ENCODE data around the gene UXS1. TPM values are rescaled to one million over a fixed set of nuclear protein-coding genes. Genes with fewer than 3 reads are reported as not detected.

UXS1 gene
- total and polyA plus RNA-seq, 2 donors (not counting 3 experiments of a cell fraction or from before 2014, with no cell fraction given) = 34.2 to 43.2 TPM

DNA sequence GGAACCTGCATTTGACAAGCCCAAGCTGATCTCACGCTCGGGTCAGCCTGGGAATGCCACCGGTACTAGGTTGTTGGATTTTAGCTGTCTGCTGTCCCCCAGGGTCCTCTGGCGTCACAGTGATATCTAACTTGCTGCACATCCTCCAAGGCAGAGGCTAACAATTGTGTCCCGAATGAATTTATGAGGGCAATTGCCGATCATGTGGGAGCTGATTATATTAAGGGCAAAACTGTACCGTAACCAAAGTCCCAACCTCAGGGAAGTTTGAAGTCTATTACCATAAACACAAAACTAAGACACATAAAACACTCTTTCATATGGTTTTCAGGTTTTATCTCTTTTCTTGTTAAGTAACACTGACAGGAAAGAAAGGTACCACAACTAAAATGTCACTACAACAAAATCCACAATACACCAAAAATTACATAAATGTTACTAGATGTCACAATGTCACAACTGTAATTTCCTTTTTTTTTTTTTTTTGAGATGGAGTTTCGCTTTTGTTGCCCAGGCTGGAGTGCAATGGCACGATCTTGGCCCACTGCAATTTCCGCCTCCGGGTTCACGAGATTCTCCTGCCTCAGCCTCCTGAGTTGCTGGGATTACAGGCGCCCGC lies 6.7 kb downstream of the UXS1 start:
- intact Hi-C loops (cut with micrococcal nuclease) (no loop called here), dilution Hi-C loops (cut with MboI; ENCODE audit: extremely low pct_ligation_motif_present, low sequenced_read_pairs) (no loop called here)
- DNase-seq (ENCODE audit: low read depth, low spot score) = no peak
- no TSS peak for BruUV-seq (replicated peaks)
- H3K9me1 ChIP-seq (replicated peaks; ENCODE audit: control insufficient read depth, extremely low read depth, insufficient read depth, low read length) = no peaks in the 10 kb centered on the region
- peaks cover 34% of the 10 kb centered on the region for H3K79me2 ChIP-seq (ENCODE audit: control insufficient read depth, insufficient read depth, low read length)
- H3K4me3 ChIP-seq (replicated peaks in 1 of 3; ENCODE audit: insufficient read depth in 1 of 3, low read depth in 1 of 3, low read length in 3 of 3) = no peak overlapping the region
- no peak overlapping the region for H3K9ac ChIP-seq (replicated peaks; ENCODE audit: extremely low read depth, insufficient read depth, low read length)
- no peak overlapping the region for H3K27ac ChIP-seq (ENCODE audit: insufficient read depth, low read depth, low read length)
- no peaks in the 10 kb centered on the region for H3K27me3 ChIP-seq (ENCODE audit: control insufficient read depth in 2 of 2, insufficient read depth in 2 of 2, low read length in 2 of 2)
- no peak for TF ChIP-seq POLR2AphosphoS5 (IDR thresholded peaks at IDR 0.05; ENCODE audit: insufficient read depth, low read depth, low read length)
- TF ChIP-seq EZH2 (IDR thresholded peaks at IDR 0.05; ENCODE audit: borderline replicate concordance, low read depth, low read length, severe bottlenecking) = no peak
- TF ChIP-seq JUN (IDR thresholded peaks at IDR 0.05; ENCODE audit: borderline replicate concordance, insufficient read depth, insufficient read length, low read depth) = no peak
- TF ChIP-seq FOS (IDR thresholded peaks at IDR 0.05; ENCODE audit: borderline replicate concordance, insufficient read depth, low read length) = no peak
- no peak for TF ChIP-seq GATA2 (IDR thresholded peaks at IDR 0.05; ENCODE audit: insufficient read depth, insufficient read length, low read depth, low read length)
- TF ChIP-seq MYC (IDR thresholded peaks at IDR 0.05; ENCODE audit: low read depth, low read length) = no peak
- TF ChIP-seq, protein P1, sequence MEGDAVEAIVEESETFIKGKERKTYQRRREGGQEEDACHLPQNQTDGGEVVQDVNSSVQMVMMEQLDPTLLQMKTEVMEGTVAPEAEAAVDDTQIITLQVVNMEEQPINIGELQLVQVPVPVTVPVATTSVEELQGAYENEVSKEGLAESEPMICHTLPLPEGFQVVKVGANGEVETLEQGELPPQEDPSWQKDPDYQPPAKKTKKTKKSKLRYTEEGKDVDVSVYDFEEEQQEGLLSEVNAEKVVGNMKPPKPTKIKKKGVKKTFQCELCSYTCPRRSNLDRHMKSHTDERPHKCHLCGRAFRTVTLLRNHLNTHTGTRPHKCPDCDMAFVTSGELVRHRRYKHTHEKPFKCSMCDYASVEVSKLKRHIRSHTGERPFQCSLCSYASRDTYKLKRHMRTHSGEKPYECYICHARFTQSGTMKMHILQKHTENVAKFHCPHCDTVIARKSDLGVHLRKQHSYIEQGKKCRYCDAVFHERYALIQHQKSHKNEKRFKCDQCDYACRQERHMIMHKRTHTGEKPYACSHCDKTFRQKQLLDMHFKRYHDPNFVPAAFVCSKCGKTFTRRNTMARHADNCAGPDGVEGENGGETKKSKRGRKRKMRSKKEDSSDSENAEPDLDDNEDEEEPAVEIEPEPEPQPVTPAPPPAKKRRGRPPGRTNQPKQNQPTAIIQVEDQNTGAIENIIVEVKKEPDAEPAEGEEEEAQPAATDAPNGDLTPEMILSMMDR (IDR thresholded peaks at IDR 0.05; ENCODE audit: extremely low read depth in 1 of 2, insufficient read depth in 1 of 2, low read depth in 1 of 2, low read length in 2 of 2) = no peak
- TF ChIP-seq, protein P2, sequence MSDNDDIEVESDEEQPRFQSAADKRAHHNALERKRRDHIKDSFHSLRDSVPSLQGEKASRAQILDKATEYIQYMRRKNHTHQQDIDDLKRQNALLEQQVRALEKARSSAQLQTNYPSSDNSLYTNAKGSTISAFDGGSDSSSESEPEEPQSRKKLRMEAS (IDR thresholded peaks at IDR 0.05; ENCODE audit: insufficient read depth, insufficient read length) = no peak
- TF ChIP-seq POLR2A (IDR thresholded peaks at IDR 0.05; ENCODE audit: low read depth, low read length) = no peak
- no peaks in the 10 kb centered on the region for H3K9me3 ChIP-seq (replicated peaks; ENCODE audit: control insufficient read depth, insufficient read depth, low read length)
- no peaks in the 10 kb centered on the region for H3K36me3 ChIP-seq (ENCODE audit: control insufficient read depth in 2 of 2, extremely low read depth in 1 of 2, insufficient read depth in 2 of 2, low read length in 2 of 2)
- ChIA-PET CTCF (no interaction called here), POLR2A (no interaction called here)
- H4K20me1 ChIP-seq (replicated peaks; ENCODE audit: control insufficient read depth, extremely low read depth, insufficient read depth, low read length) = no peaks in the 10 kb centered on the region
- H3K4me2 ChIP-seq (ENCODE audit: insufficient read depth, low read length) = no peak overlapping the region
- no peak overlapping the region for H2AFZ ChIP-seq (ENCODE audit: low read depth, low read length)
- H3K4me1 ChIP-seq (ENCODE audit: control insufficient read depth, extremely low read depth, insufficient read depth, low read length) = no peaks in the 10 kb centered on the region
- FAIRE-seq = no peak
